Dermis microvascular lymphatic vessel endothelial cell (primary cell): Measurements from ENCODE around the gene POLR2C. TPM values are rescaled to one million over a fixed set of nuclear protein-coding genes. Genes with fewer than 3 reads are reported as not detected.
"Not testable (repeated sequence)": the region's sequence is repeated elsewhere in the genome, so short reads cannot be mapped to it uniquely, and the experiment has no call there.

Experiments used
- DNase-seq, 2 donors: peaks; one replicate each; pipeline versions ENCODE4 v3.0.0 to v3.0.0-alpha.2; 2010; ENCODE audit warnings: low read depth in 2 of 2
- total RNA-seq: library from RNA; depleted of rRNA; stranded (reverse); fragments of >200 nt; gene quantifications from 2 replicates; pipeline ENCODE4 v1.2.1, GENCODE V29; 2014

POLR2C gene
- total RNA-seq, result 98.3 and 136 TPM in 2 replicates

DNA sequence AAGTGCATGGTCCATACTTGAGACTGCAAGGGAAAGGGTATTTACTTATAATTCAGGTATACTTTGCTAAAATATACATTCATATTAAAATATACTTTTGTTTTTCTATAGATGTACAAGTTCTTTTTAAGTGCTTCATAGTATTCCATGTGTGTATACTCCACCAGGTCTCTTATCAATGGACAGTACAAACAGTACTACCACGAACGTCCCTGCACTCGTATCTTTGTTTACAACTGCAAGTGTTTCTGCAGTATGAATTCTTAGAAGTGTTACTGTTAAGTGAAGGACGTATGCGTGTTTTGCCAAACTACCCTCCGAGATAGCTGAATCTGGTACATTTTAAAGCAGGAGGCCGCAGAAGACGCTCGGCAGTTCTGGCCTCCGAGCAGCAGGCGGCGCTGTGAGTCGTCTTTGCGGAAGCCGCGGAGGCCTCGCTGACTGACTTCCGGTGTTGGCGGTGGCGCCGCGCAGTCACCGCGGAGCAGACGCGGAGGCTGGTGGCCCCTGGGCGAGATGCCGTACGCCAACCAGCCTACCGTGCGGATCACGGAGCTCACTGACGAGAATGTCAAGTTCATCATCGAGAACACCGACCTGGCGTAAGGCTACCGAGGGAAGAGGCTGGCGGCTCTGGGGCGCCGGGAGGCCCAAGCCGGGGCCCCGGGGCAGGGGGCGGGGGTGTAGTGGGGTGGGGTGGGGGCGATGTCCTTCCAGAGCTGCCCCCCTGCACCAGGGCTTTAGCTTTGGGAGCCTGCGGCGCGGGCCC lies at the start of gene POLR2C:
Gene POLR2C, plus strand, starts transcription at position 471 of the 769 bp plus-strand sequence. Its CDS starts 46 bp downstream, at position 517.
- peak; percentile 77 to 89 for DNase-seq

DNA sequence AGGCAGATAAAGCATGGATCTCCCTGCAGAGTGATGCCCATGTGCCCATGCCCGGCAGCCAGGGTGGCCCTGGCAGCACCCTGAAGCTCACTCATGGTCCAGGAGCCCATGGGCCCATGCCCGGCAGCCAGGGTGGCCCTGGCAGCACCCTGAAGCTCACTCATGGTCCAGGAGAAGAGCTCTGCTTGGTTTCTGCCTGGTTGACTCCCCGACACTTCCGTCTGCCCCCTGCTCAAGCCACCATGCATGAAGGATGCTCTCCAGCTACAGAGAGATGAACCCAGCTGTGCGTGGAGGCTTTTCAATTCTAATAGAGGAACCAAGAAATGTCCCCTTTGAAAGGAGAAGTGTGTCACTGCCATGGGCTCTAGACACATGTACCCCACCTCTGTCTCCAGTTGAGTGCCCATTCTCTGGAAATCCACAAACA lies 49.2 kb upstream of the POLR2C start:
- DNase-seq, result no peak

DNA sequence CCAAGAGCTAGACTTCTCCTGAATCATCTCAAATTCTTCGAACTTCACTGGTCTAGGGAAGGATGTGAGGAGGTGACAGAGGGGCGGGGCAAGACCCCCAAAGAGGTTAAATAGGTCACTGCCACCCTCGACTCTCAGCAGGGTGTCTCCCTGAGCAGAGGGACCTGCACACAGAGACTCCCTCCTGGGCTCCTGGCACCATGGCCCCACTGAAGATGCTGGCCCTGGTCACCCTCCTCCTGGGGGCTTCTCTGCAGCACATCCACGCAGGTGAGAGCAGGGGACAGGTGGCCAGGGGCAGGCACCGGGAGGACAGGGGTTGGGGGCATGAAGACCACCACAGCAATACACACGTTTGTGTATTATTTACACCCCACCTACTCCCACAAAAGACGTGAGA lies 48.7 kb upstream of the POLR2C start:
- DNase-seq, result no peak

DNA sequence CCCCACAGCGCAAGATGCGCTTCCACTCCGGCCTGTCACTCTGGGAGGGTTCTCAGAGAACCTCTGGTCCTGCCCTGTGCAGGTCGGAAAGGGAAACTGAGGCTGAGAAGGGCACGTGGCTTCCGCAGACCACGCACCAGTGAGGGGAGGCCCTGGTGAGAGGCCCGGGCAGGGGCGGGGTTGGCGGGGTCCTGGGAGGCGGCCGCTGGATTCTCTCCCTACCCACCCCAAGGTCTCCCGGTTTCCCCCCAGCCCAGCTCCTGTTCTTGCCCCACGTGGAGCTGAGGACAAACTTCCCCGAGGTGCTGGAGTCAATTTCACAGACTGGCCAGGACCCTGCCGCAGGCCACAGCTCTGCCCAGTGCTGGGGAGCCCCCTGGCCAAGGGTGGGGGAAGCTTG lies 46.4 kb upstream of the POLR2C start:
- no peak for DNase-seq

DNA sequence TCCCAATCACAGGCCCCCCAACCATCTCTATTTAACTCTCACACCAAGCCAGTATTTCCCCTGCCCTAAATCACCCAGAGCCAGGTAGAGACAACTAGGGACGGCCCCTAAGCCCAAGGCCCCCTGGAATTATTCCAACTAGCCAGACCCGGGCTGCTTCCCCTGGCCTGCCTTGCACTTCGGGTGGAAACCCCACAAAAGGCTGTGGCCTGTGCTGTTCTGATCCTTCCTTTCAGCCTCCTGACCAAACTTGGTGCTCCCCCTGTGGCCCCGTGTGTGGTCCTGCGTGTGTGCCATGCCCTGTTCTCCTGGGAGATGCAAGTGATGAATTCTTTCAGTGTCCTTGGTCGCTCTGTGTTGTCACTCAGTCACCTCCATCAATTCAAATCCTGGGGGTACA lies 43.0 kb upstream of the POLR2C start:
- DNase-seq, result no peak

DNA sequence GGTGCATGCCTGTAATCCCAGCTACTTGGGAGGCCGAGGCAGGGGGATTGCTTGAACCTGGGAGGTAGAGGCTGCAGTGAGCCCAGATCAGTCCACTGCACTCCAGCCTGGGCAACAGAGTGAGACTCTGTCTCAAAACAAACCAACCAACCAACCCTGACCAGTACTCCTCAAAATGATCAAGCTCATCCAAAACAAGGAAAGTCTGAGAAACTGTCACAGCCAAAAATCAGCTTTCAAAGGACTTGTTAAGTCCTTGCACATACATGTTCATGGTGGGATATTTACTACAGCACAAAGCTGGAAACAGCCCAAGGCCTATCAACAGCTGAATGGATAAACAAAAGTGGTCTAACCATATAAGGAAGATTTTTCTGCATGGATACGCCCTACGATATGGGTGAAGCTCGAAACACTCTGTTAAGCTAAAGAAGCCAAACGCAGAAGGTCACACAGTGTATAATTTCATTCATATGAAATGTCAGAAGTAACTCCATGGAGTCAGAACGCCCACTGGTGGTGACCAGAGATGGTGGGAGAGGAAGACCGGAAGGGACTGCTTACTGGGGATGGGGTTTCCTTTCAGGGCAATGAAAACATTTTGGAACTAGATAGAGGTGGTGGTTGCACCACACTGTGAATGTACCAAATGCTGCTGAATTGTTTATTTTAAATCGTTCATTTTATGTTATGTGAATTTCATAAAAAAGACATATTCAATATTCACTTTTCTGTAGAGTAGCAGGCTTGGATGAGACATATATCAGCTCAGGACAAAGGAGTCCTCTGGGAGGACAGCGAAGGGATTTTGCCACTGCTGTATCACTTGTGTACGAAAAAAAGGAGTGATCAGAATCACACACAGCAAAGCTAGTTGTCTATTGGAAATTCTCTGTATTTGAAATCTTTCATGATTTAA lies 40.2 kb upstream of the POLR2C start:
- peak; percentile 60 to 70 for DNase-seq

DNA sequence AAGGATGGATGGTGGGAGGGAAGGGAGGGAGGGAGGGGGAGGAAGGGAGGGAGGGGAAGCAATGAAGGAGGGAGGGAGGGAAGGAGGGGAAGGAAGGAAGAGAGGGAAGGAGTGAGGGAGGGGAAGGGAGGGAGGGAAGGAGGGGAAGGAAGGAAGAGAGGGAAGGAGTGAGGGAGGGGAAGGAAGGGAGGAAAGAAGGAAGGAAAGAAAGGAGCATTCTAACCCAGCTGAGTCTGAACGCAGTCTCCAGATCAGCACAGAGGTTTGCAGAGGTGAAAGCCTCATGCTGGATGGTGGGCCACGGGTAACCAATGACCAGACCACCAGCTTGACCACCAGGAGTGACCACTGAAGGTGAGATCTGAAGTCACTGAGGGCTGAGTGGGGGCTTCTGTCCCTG lies 39.3 kb upstream of the POLR2C start:
- DNase-seq, result no peak

DNA sequence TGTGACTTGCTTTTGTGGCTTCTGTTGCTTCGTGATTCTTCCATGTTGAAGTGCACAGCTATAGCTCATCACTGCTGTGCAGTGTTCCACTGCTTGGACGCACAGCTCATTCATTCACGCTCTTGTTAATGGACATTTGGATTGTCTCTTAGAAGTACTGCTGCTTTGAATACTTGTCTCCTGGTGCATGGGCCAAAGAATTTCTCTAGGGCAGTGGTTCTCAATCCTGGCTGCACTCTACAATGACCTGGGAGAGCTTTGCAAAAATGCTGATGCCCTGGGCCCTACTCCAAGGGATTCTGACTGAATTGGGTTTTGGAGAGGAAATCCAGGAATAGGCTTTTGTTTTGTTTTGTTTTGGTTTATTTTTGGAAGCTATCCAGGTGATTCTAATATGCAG lies 37.9 kb upstream of the POLR2C start:
- DNase-seq, result no peak

DNA sequence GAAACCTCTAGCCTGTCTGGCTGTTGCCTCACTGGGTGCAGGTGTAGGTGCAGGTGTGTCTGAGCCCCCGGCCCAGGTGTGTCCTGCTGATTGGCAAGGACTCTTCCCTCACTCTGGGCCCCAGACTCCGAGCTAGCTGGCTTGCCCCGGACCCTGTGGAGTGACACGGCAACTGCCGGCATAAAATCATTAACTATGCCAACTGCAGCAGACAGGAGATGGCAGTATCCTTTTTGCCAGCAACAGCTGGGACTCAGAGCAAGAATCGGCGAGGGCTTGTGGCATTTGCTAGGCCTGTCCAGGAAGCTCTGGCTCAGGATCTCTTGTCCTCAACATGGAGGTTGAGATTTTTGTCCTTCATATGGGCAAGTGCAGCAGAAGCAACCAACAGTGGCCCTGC lies 36.1 kb upstream of the POLR2C start:
- no peak for DNase-seq

DNA sequence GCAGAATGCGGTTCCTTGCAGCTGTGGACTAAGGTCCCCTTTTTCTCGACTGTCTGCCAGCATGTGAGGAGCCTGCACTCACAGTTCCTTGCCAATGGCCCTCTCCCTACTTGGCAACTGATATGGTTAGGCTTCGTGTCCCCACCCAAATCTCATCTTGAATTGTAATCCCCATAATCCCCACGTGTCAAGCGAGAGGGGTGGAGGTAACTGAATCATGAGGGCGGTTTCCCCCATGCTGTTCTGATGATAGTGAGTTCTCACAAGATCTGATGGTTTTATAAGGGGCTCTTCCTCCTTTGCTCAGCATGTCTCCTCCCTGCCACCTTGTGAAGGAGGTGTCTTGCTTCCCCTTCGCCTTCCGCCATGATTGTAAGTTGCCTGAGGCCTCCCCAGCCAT lies 35.2 kb upstream of the POLR2C start:
- no peak for DNase-seq

DNA sequence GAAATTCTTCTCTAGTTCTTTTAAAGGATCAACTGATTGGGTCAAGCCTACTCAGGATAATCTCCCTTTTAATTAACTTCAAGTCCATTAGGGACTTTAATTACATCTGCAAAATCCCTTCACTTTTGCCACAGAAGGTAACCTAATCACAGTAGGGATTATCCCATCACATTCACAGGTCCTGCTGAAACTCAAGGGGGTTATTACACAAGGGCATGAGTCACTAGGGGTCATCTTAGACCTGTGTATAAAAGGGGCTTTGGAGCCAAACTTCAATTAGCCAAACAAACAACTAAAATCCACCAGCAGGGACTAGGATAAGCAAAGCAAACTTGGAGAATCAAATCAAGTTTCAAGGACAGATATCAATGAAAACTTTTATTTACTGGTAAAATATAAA lies 34.7 kb upstream of the POLR2C start:
- no peak for DNase-seq

DNA sequence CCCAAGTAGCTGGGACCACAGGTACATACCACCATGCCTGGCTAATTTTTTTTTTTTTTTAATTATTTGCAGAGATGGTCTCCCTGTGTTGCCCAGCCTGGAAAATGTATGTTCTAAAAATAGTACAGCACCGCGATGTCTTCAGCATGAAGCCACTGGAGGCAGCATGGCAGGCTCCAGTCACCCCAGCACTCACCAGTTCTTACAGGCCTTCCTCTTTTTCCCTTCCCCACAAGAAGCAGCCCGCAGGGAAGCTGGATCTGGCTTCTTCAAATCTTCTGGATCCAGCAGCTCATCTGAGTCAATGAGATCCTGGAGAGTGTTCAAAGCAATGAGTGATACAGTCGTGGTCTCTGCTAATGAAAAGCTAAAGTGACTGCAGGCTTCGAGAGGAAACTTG lies 31.5 kb upstream of the POLR2C start:
- no peak for DNase-seq

DNA sequence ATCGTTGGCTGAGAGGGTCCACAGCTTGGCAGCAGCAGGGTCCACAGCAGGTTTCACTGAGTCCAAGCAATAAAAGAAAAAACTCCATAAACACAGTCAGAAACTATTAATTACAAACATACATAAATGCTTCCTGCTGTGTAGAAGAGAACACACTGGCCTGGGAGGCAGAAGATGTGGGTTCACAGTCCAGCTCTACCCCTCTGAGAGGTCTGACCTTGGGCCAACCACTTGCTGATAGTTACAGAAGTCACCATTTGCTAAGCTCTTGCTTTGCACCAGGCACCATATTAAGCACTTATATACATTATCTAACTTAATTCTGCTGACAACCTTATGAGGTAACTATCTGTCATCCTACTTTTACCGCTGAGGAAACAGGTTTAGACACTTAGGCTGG lies 30.0 kb upstream of the POLR2C start:
- no peak for DNase-seq

DNA sequence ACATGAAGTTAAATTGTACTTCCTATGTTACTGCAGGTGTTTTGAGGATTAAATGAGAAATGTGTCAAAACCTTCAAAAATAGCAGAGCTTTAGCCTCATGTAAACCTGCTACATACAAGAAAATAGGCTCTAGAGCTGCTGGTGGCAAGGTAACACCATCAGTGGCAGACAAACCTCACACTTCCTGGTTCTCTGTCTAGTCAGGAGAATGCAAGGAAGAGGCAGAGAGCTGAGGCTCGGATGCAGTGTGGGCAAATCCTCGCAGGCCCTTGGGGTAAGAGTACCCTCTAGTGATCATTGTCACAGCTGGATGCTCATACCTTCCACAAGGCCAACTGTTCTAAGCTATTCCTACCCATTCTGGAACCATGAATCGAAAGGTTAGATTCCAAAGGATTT lies 29.5 kb upstream of the POLR2C start:
- DNase-seq, result no peak

DNA sequence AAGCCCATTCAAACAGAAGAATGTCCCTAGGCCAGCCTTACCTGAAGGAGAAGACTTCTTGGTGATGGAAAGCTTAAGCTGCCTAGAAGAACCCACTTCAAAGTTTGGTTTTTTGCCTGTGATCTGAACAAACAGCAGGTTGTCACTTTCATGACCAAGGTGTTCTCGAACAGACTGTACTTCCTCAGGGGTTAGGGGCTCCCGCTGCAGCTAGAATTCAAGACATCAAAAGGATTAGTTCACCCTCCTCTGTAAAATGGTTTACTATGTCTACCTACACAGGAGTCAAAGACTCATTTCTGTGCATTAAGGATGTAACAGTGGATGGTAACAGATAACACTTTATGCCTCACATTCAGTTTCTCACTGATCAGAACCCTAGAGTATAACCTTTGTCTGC lies 28.5 kb upstream of the POLR2C start:
- no peak for DNase-seq

DNA sequence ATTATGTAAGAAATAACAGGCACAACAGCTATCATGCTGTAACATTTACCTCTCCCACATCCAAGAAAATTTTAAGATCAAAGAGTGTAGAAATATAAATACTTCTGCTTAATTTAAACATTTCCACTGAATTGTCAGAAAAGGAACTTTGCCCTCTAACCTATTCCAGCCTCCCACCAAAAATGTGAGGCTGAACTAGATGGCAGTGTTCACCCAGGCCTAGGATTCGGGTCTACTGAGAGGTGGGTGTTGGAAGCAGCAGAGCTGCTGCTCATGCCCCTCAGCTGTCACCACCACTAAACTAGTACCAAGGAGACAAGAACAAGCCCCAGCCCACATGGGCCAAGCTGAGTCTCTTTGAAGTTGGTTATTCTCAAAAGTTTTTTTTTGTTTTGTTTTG lies 26.6 kb upstream of the POLR2C start:
- DNase-seq, result no peak

DNA sequence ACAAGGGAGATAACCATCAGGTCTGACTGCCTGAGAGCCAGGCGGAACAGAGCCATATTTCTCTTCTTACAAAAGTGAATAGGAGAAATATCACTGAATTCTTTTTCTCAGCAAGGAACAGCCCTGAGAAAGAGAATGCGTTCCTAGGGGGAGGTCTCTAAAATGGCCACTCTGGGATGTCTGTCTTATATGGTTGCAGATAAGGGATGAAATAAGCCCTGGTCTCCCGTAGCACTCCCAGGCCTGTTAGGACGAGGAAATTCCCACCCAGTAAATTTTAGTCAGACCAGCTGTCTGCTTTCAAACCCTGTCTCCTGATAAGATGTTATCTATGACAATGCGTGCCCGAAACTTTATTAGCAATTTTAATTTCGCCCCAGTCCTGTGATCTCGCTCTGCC lies 22.5 kb upstream of the POLR2C start:
- DNase-seq, result not testable (repeated sequence)

DNA sequence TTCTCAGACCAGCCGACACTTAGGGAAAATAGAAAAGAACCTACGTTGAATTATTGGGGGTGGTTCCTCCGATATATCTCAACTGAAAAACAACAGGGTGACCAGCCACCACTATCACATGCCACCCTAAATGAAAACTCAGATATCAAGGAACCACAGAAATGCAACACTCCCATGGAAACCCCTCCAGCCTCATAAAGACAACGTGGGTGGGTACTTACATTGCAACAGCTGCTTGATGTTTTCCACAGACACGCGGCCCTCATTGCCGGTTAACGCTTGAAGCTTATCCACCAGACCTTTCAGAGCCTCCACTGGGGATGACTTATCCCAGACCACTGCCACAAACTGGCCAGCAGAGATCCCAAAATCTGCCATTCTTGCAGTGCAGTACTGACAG lies 21.9 kb upstream of the POLR2C start:
- DNase-seq, result not testable (repeated sequence)

DNA sequence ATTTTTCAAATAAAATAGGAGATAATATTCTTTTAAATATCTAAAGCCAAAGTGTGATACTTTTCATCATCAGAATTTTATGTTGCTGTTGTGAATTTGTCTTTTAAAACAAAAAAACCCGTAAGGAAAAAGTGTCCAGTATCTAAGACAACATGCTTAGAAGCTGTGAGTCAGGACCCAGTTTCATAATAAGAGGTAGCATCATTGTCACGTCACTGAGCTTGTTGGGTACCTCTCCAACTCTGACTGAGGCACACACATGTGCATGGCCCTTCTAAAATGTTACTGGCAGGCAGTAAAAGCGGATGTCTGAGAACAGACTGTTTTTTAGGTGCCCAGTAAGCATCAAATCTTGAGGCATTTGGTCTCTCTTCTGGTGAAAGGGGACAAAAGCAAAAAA lies 17.8 kb upstream of the POLR2C start:
- DNase-seq, result no peak

DNA sequence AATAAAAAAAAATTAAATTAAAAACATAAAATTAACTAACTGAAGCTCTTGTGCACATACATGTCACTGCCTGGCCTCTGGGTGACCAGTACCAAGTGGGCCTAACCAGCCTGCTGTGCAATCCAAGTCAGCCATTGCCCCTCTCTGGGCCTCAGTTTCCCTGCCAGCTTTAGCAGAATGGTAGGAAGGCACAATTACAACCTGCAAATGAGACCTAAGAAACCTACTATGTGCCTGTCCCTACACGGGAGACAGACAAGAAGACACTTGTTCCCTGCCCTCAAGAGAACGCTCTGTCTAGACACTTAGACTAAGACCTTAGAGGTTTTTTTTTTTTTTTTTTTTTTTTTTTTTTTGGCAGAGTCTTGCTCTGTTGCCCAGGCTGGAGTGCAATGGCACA lies 17.0 kb upstream of the POLR2C start:
- no peak for DNase-seq

DNA sequence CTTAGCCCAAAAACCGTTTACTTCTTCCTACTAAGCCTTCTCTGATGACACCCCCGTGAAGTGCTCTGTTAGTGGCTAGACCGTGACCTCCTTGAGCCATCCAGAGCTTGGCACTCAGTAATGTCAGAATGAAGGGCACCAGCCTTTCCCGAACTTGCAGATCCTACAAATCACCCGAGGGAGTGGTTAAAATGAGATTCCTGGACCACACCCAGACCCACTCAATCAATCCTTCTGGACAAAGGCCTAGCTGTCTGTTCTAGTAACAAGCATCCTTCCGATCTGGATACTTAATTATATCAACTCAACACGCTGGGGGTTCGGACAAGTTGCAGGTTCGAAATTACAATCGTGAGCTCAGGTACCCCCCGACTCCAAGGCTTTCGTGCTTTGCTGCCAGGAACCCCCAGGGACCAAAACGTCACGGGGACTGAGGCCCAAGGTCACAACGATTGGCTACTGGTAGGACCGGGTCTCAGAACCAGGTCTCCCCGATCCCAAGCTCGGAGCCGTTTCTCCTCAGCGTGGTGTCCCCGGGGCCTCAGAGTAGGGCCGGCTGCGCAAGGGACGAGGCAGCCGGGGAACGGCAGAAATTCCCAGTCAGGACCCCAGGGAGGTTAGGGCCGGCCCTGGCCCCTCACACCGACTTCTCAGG lies 15.8 kb upstream of the POLR2C start:
- DNase-seq, result peak in 1 of 2 donors; percentile 42
